ENCODE data around the gene RNF40. TPM values are rescaled to one million over a fixed set of nuclear protein-coding genes. Genes with fewer than 3 reads are reported as not detected.
A peak's percentile ranks its signal among the peaks of the same experiment; 100 is the strongest.

Gene RNF40
- total RNA-seq, 1 experiment from 2014 or later, result 90.3 TPM

DNA sequence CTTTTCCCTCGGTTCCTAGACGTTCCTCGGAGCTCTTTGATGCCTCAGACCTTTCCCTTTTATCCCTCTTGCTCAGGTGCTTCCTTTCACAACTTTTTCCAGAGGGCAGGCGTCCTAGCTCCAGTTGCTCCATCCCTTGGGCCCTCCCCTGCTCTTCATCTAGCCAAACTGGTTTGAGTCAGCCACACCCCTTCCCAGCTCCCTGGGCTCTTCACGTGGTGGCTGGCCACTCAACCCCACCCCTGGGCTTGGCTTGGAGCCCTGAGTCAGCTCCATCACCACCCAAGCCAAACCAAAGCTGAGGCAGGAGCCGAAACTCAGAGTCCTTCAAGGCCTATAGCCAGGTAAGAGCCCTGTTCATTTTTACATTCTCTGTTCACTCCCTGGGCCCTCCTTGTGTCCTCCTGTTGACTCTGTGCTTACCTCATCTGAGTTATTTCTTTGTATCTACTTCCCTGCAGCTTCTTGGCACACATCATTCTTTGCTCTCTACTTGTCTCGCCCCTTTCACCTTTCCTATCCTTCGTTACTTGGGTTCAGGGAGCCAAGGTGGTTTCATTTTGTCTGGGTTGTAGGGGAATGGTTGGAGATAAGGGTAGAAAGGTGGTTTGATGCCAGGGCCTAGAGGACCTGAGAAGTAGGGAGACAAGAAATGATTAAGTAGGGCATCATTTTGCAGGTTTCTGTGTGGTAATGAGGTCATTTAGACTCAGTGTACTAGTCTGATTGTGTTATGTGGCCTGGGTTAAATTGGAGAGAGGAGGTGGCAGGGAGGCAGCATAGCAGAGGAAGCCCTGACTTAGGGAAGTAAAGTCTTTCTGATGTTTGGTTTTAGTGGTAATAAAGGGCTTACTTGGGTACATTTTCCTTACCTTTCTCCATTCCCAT, 21.5 kb upstream of the RNF40 start:
- Histone ChIP-seq H4K20me1 (ENCODE audit: insufficient read depth) (no peaks in the 10 kb centered on the region), H3K9me2 (ENCODE audit: insufficient read depth) (no peaks in the 10 kb centered on the region), H3K4me3 (replicated peaks in 1 of 2; ENCODE audit: low read depth in 1 of 2, low read length in 2 of 2) (peak overlapping the region; percentile 47 to 60), H3K79me2 (ENCODE audit: insufficient read depth, low read length) (peaks cover 30% of the 10 kb centered on the region), H2AFZ (ENCODE audit: low read depth, low read length, poor library complexity, severe bottlenecking) (no peak overlapping the region), H3K4me2 (ENCODE audit: low read length) (peak overlapping the region; percentile 90), H3K4me1 (ENCODE audit: control insufficient read depth in 1 of 2, insufficient read depth in 2 of 2, low read length in 2 of 2) (peaks cover 29 to 36% of the 10 kb centered on the region in 2 experiments), H3K27me3 (ENCODE audit: insufficient read depth, low read length) (no peaks in the 10 kb centered on the region), H3K36me3 (ENCODE audit: control insufficient read depth in 1 of 2, insufficient read depth in 2 of 2, low read length in 2 of 2) (peaks cover 29 to 53% of the 10 kb centered on the region in 2 experiments; a peak in 3 of 4 replicates), H3K9me3 (ENCODE audit: control insufficient read depth in 1 of 2, insufficient read depth in 1 of 2, low read depth in 1 of 2, low read length in 2 of 2) (no peaks in the 10 kb centered on the region), H3K9ac (ENCODE audit: low read length) (peak overlapping the region; percentile 73), H3K27ac (ENCODE audit: low read depth, low read length) (peak overlapping the region; percentile 72)
- intact Hi-C loops (cut with micrococcal nuclease), result loop anchor here (2.0 kb wide), 1 partner anchor 42 kb away; the partner anchor contains the start of gene SRCAP
- CTCF ChIA-PET, result interaction anchor here (1.0 kb wide), 1 partner anchor 201 kb away, joined by 5 read pairs; no protein-coding TSS in a partner anchor
- DNase-seq (ENCODE audit: low read depth, low spot score), result peak; percentile 87
- BruUV-seq (replicated peaks), result TSS peak; percentile 63
- POLR2A ChIA-PET, result interaction anchor here (0.6 to 1.3 kb wide), 3 partner anchors 8 to 149 kb away, joined by 3 to 5 read pairs (median 3); no protein-coding TSS in a partner anchor
- TF ChIP-seq SP1 (IDR thresholded peaks at IDR 0.05; ENCODE audit: low read depth), result peak; percentile 83
- TF ChIP-seq YY1 (IDR thresholded peaks at IDR 0.05; ENCODE audit: extremely low read depth, insufficient replicate concordance, low read depth, low read length), result peak; percentile 48
- TF ChIP-seq SIN3A (IDR thresholded peaks at IDR 0.05; ENCODE audit: low read depth), result peak; percentile 71
- TF ChIP-seq CBX3 (IDR thresholded peaks at IDR 0.05; ENCODE audit: low read depth), result no peak
- TF ChIP-seq POLR2AphosphoS5 (IDR thresholded peaks at IDR 0.05; ENCODE audit: low read depth, low read length), result peak; percentile 63; the same call in 1 of the 2 replicates
- TF ChIP-seq MAX (IDR thresholded peaks at IDR 0.05), result peak; percentile 88
- RAD21 ChIA-PET (ENCODE audit: low non-redundant PET in 1 of 2, low total read pairs in 2 of 2, uncharacterized antibody in 2 of 2, unreplicated experiment in 2 of 2), result interaction anchor here in 1 of 2 experiments (0.6 kb wide), 1 partner anchor 293 kb away, joined by 8 read pairs; the partner anchor contains the start of gene STX4
- ATAC-seq, result peak; percentile 91

GRCh38 chr16:30741461-30741914, 20.6 kb upstream of the RNF40 start:
- Histone ChIP-seq H3K79me2 (ENCODE audit: insufficient read depth, low read length) (peaks cover 25% of the 10 kb centered on the region), H3K9me2 (ENCODE audit: insufficient read depth) (no peaks in the 10 kb centered on the region), H2AFZ (ENCODE audit: low read depth, low read length, poor library complexity, severe bottlenecking) (no peak overlapping the region), H3K9me3 (ENCODE audit: control insufficient read depth in 1 of 2, insufficient read depth in 1 of 2, low read depth in 1 of 2, low read length in 2 of 2) (no peaks in the 10 kb centered on the region), H4K20me1 (ENCODE audit: insufficient read depth) (no peaks in the 10 kb centered on the region), H3K36me3 (ENCODE audit: control insufficient read depth in 1 of 2, insufficient read depth in 2 of 2, low read length in 2 of 2) (peaks cover 22 to 46% of the 10 kb centered on the region in 2 experiments; a peak in 3 of 4 replicates), H3K4me3 (replicated peaks in 1 of 2; ENCODE audit: low read depth in 1 of 2, low read length in 2 of 2) (peak overlapping the region; percentile 47 to 60), H3K9ac (ENCODE audit: low read length) (peak overlapping the region; percentile 73), H3K27ac (ENCODE audit: low read depth, low read length) (peak overlapping the region; percentile 72), H3K4me2 (ENCODE audit: low read length) (peak overlapping the region; percentile 90), H3K27me3 (ENCODE audit: insufficient read depth, low read length) (no peaks in the 10 kb centered on the region), H3K4me1 (ENCODE audit: control insufficient read depth in 1 of 2, insufficient read depth in 2 of 2, low read length in 2 of 2) (peaks cover 29 to 37% of the 10 kb centered on the region in 2 experiments)
- BruUV-seq (replicated peaks), result no TSS peak
- CTCF ChIA-PET, result no interaction called here
- POLR2A ChIA-PET, result no interaction called here
- DNase-seq (ENCODE audit: low read depth, low spot score) (peak; percentile 68), ATAC-seq (peak; percentile 80)
- RAD21 ChIA-PET (ENCODE audit: low non-redundant PET in 1 of 2, low total read pairs in 2 of 2, uncharacterized antibody in 2 of 2, unreplicated experiment in 2 of 2), result interaction anchor here in 1 of 2 experiments (0.6 kb wide), 1 partner anchor 292 kb away, joined by 8 read pairs; the partner anchor contains the start of gene STX4
- intact Hi-C loops (cut with micrococcal nuclease), result loop anchor here (2.0 kb wide), 1 partner anchor 43 kb away; the partner anchor contains the start of gene SRCAP
- TF ChIP-seq REST (IDR thresholded peaks at IDR 0.05; ENCODE audit: low read depth), result no peak
- peak; percentile 24; the same call in 1 of the 2 replicates for TF ChIP-seq MAX (IDR thresholded peaks at IDR 0.05)
- TF ChIP-seq CTCF (IDR thresholded peaks at IDR 0.05 in 2 of 3, conservative IDR thresholded peaks at IDR 0.05 in 1 of 3; ENCODE audit: borderline replicate concordance in 1 of 3, insufficient read depth in 1 of 3, low read depth in 2 of 3, low read length in 2 of 3), result no peak
- TF ChIP-seq JUND (IDR thresholded peaks at IDR 0.05), result no peak
- peak; percentile 51 for TF ChIP-seq POLR2AphosphoS5 (IDR thresholded peaks at IDR 0.05; ENCODE audit: low read depth, low read length)
- peak; percentile 58; the same call in 1 of the 2 replicates for TF ChIP-seq FOSL1 (IDR thresholded peaks at IDR 0.05; ENCODE audit: low read depth)
